ENCODE measurements around the gene PLPPR4. TPM values are rescaled to one million over a fixed set of nuclear protein-coding genes. Genes with fewer than 3 reads are reported as not detected.
"Not testable (repeated sequence)": the region's sequence is repeated elsewhere in the genome, so short reads cannot be mapped to it uniquely, and the experiment has no call there.

The PLPPR4 gene
- total RNA-seq, 1 experiment from 2014 or later, result not detected

- intact Hi-C loops (cut with micrococcal nuclease), result no loop called here
- no TSS peak for BruUV-seq (replicated peaks)
- TF ChIP-seq CTCF (IDR thresholded peaks at IDR 0.05; ENCODE audit: unreplicated experiment), result no peak
- ChIA-PET POLR2A (interaction anchor here (0.6 kb wide), 1 partner anchor 16 kb away, joined by 3 read pairs; no protein-coding TSS in a partner anchor), CTCF (no interaction called here)
- Mint-ChIP-seq H3K27me3 (ENCODE audit: insufficient read depth, unreplicated experiment) (no peaks in the 10 kb centered on the region), H3K36me3 (ENCODE audit: insufficient read depth, unreplicated experiment) (no peaks in the 10 kb centered on the region), H3K27ac (ENCODE audit: low read depth, unreplicated experiment) (no peak overlapping the region), H3K4me1 (ENCODE audit: insufficient read depth, unreplicated experiment) (peaks cover 6% of the 10 kb centered on the region), H3K9me3 (ENCODE audit: unreplicated experiment) (peaks cover 4% of the 10 kb centered on the region), H3K4me3 (ENCODE audit: unreplicated experiment) (no peak overlapping the region)
- no peak for DNase-seq (ENCODE audit: unreplicated experiment)
Observed at GRCh38 chr1:99247199-99247598, 17.1 kb upstream of the PLPPR4 start.

GRCh38 chr1:99250728-99251127 lies 13.6 kb upstream of the PLPPR4 start:
- POLR2A ChIA-PET, result interaction anchor here (0.6 to 0.7 kb wide), 2 partner anchors 19 to 983 kb away, joined by 3 to 4 read pairs; no protein-coding TSS in a partner anchor
- Mint-ChIP-seq H3K4me3 (ENCODE audit: unreplicated experiment) (no peak overlapping the region), H3K27ac (ENCODE audit: low read depth, unreplicated experiment) (no peak overlapping the region), H3K9me3 (ENCODE audit: unreplicated experiment) (peaks cover 4% of the 10 kb centered on the region), H3K36me3 (ENCODE audit: insufficient read depth, unreplicated experiment) (no peaks in the 10 kb centered on the region), H3K27me3 (ENCODE audit: insufficient read depth, unreplicated experiment) (no peaks in the 10 kb centered on the region), H3K4me1 (ENCODE audit: insufficient read depth, unreplicated experiment) (peaks cover 6% of the 10 kb centered on the region)
- DNase-seq (ENCODE audit: unreplicated experiment), result peak; percentile 49
- TF ChIP-seq CTCF (IDR thresholded peaks at IDR 0.05; ENCODE audit: unreplicated experiment), result no peak
- intact Hi-C loops (cut with micrococcal nuclease), result no loop called here
- BruUV-seq (replicated peaks), result no TSS peak
- CTCF ChIA-PET, result interaction anchor here (0.6 to 0.9 kb wide), 3 partner anchors 15 to 408 kb away, joined by 3 read pairs; no protein-coding TSS in a partner anchor

GRCh38 chr1:99251308-99251707 lies 13.0 kb upstream of the PLPPR4 start:
- TF ChIP-seq CTCF (IDR thresholded peaks at IDR 0.05; ENCODE audit: unreplicated experiment), result no peak
- Mint-ChIP-seq H3K9me3 (ENCODE audit: unreplicated experiment) (peaks cover 4% of the 10 kb centered on the region), H3K4me1 (ENCODE audit: insufficient read depth, unreplicated experiment) (peaks cover 6% of the 10 kb centered on the region), H3K36me3 (ENCODE audit: insufficient read depth, unreplicated experiment) (no peaks in the 10 kb centered on the region), H3K27ac (ENCODE audit: low read depth, unreplicated experiment) (no peak overlapping the region), H3K4me3 (ENCODE audit: unreplicated experiment) (no peak overlapping the region), H3K27me3 (ENCODE audit: insufficient read depth, unreplicated experiment) (no peaks in the 10 kb centered on the region)
- ChIA-PET POLR2A (interaction anchor here (0.7 kb wide), 1 partner anchor 841 kb away, joined by 3 read pairs; no protein-coding TSS in a partner anchor), CTCF (interaction anchor here (0.6 to 0.9 kb wide), 2 partner anchors 16 to 504 kb away, joined by 3 to 4 read pairs; no protein-coding TSS in a partner anchor)
- no TSS peak for BruUV-seq (replicated peaks)
- no peak for DNase-seq (ENCODE audit: unreplicated experiment)
- intact Hi-C loops (cut with micrococcal nuclease), result no loop called here

- intact Hi-C loops (cut with micrococcal nuclease), result no loop called here
- no peak overlapping the region for H3K27ac Mint-ChIP-seq (ENCODE audit: low read depth, unreplicated experiment)
- no peak overlapping the region for H3K4me3 Mint-ChIP-seq (ENCODE audit: unreplicated experiment)
- POLR2A ChIA-PET, result no interaction called here
- BruUV-seq (replicated peaks), result no TSS peak
- H3K36me3 Mint-ChIP-seq (ENCODE audit: insufficient read depth, unreplicated experiment), result no peaks in the 10 kb centered on the region
- no peak for TF ChIP-seq CTCF (IDR thresholded peaks at IDR 0.05; ENCODE audit: unreplicated experiment)
- H3K27me3 Mint-ChIP-seq (ENCODE audit: insufficient read depth, unreplicated experiment), result no peaks in the 10 kb centered on the region
- no peak for DNase-seq (ENCODE audit: unreplicated experiment)
- H3K9me3 Mint-ChIP-seq (ENCODE audit: unreplicated experiment), result no peaks in the 10 kb centered on the region
- peaks cover 6% of the 10 kb centered on the region for H3K4me1 Mint-ChIP-seq (ENCODE audit: insufficient read depth, unreplicated experiment)
- CTCF ChIA-PET, result no interaction called here
Observed at GRCh38 chr1:99252630-99253029, 11.7 kb upstream of the PLPPR4 start.

DNA sequence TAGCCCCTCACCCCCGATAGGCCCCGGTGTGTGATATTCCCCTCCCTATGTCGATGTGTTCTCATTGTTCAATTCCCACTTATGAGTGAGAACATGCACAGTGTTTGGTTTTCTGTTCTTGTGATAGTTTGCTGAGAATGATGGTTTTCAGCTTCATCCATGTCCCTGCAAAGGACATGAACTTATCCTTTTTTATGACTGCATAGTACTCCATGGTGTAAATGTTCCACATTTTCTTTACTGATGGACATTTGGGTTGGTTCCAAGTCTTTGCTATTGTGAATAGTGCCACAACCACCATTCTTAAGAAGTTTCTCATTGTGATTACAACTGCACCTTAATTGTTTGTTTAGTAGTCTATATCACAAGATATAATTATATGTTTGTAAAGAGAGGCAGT lies 3.9 kb upstream of the PLPPR4 start:
- POLR2A ChIA-PET; H3K4me3 Mint-ChIP-seq (ENCODE audit: unreplicated experiment); H3K9me3 Mint-ChIP-seq (ENCODE audit: unreplicated experiment); H3K36me3 Mint-ChIP-seq (ENCODE audit: insufficient read depth, unreplicated experiment); BruUV-seq (replicated peaks); H3K27ac Mint-ChIP-seq (ENCODE audit: low read depth, unreplicated experiment); CTCF ChIA-PET; H3K27me3 Mint-ChIP-seq (ENCODE audit: insufficient read depth, unreplicated experiment); DNase-seq (ENCODE audit: unreplicated experiment); H3K4me1 Mint-ChIP-seq (ENCODE audit: insufficient read depth, unreplicated experiment); intact Hi-C loops (cut with micrococcal nuclease): not testable (repeated sequence)
